HCT116 (cell line): Measurements from ENCODE around the gene NFIA. TPM values are rescaled to one million over a fixed set of nuclear protein-coding genes. Genes with fewer than 3 reads are reported as not detected.

Experiments used
- ATAC-seq: fragments of 200-7000 bp; cut with Tn5 transposase; 2 replicates; pipeline ENCODE4 v1.9.1; 2020; ENCODE audit warnings: mild to moderate bottlenecking, moderate library complexity
- BruUV-seq: library from RNA; stranded (reverse); fragments of 400-500 nt; replicated peaks from 2 replicates; lab custom pipeline; 2021; lab: Mats Ljungman, UMichigan
- CTCF ChIA-PET: fragments of 300-600 bp; sonication (Branson Sonifier 250); formaldehyde crosslinking; loops from one replicate; lab custom pipeline; 2021; ENCODE audit warnings: antibody characterized with exemption; lab: Charles Lee
- POLR2A ChIA-PET: fragments of 300-600, 350-600 bp; sonication (Branson Sonifier 250); formaldehyde crosslinking; loops from one replicate; lab custom pipeline; 2021; ENCODE audit warnings: antibody characterized with exemption; lab: Charles Lee
- RAD21 ChIA-PET, 2 experiments: fragments of 300-600 bp; sonication (Branson Sonifier 250); formaldehyde crosslinking; loops; one replicate each; lab custom pipeline; 2023; ENCODE audit warnings: low total read pairs in 2 of 2; ENCODE audit not compliant: uncharacterized antibody in 2 of 2, unreplicated experiment in 2 of 2, low non-redundant PET in 1 of 2; lab: Charles Lee
- DNase-seq: peaks from one replicate; pipeline ENCODE4 v3.0.0-alpha.2; 2010; ENCODE audit warnings: low read depth, low spot score
- H2AFZ ChIP-seq: fragments of 200-600 bp; shearing (Covaris generic), sonication (generic); 2 replicates; pipeline ENCODE4 v1.6.1; 2017; ENCODE audit warnings: low read depth, mixed run types, mixed read lengths, antibody characterized with exemption, low read length; ENCODE audit not compliant: poor library complexity, severe bottlenecking
- H3K27ac ChIP-seq: 2 replicates; pipeline ENCODE4 v1.5.1; 2012; ENCODE audit warnings: low read depth, low read length
- H3K27me3 ChIP-seq: fragments of 200-600 bp; sonication (generic); 2 replicates; pipeline ENCODE4 v1.6.1; 2016; ENCODE audit warnings: mixed run types, low read length, mixed read lengths; ENCODE audit not compliant: insufficient read depth
- H3K36me3 ChIP-seq, 2 experiments: fragments of 200-500 bp in 1 of 2; fragments of 200-600 bp in 1 of 2; sonication (Bioruptor generic) in 1 of 2; sonication (generic) in 1 of 2; 2 replicates each; pipeline versions ENCODE4 v1.5.1 to v1.6.1; 2014 to 2016; ENCODE audit warnings: low read length in 2 of 2, inconsistent platforms in 1 of 2, mixed read lengths in 1 of 2, mixed run types in 1 of 2; ENCODE audit not compliant: insufficient read depth in 2 of 2, control insufficient read depth in 1 of 2
- H3K4me1 ChIP-seq, 2 experiments: fragments of 200-600 bp in 1 of 2; sonication (generic) in 1 of 2; 2 replicates each; pipeline versions ENCODE4 v1.5.1 to v1.6.1; 2012 to 2017; ENCODE audit warnings: low read length in 2 of 2, inconsistent platforms in 1 of 2, mild to moderate bottlenecking in 1 of 2, mixed read lengths in 1 of 2, mixed run types in 1 of 2, moderate library complexity in 1 of 2; ENCODE audit not compliant: insufficient read depth in 2 of 2, control insufficient read depth in 1 of 2
- H3K4me2 ChIP-seq: fragments of 200-600 bp; sonication (generic); 2 replicates; pipeline ENCODE4 v1.6.1; 2017; ENCODE audit warnings: mixed run types, low read length, mixed read lengths
- H3K4me3 ChIP-seq, 2 experiments: fragments of 200-600 bp in 1 of 2; sonication (generic) in 1 of 2; replicated peaks in 1 of 2; 2 replicates each; pipeline ENCODE4 v1.5.1; 2011 to 2016; ENCODE audit warnings: low read length in 2 of 2, control low read depth in 1 of 2, low read depth in 1 of 2, mild to moderate bottlenecking in 1 of 2, mixed read lengths in 1 of 2, mixed run types in 1 of 2
- H3K79me2 ChIP-seq: fragments of 200-600 bp; sonication (generic); 2 replicates; pipeline ENCODE4 v1.6.1; 2017; ENCODE audit warnings: mild to moderate bottlenecking, mixed run types, low read length, moderate library complexity, mixed read lengths; ENCODE audit not compliant: insufficient read depth
- H3K9ac ChIP-seq: fragments of 200-600 bp; sonication (generic); 2 replicates; pipeline ENCODE4 v1.6.1; 2016; ENCODE audit warnings: low read length, mixed read lengths
- H3K9me2 ChIP-seq: fragments of 200-600 bp; sonication (generic), shearing (Covaris generic); 2 replicates; pipeline ENCODE4 v1.6.1; 2017; ENCODE audit warnings: mixed run types, mild to moderate bottlenecking, moderate library complexity; ENCODE audit not compliant: insufficient read depth
- H3K9me3 ChIP-seq, 2 experiments: fragments of 200-500 bp in 1 of 2; fragments of 200-600 bp in 1 of 2; sonication (Bioruptor generic) in 1 of 2; sonication (generic) in 1 of 2; 2 replicates each; pipeline ENCODE4 v1.6.1; 2014 to 2017; ENCODE audit warnings: low read length in 2 of 2, mixed read lengths in 2 of 2, inconsistent platforms in 1 of 2, low read depth in 1 of 2, mild to moderate bottlenecking in 1 of 2, mixed run types in 1 of 2, moderate library complexity in 1 of 2; ENCODE audit not compliant: control insufficient read depth in 1 of 2, insufficient read depth in 1 of 2
- H4K20me1 ChIP-seq: fragments of 200-600 bp; sonication (generic), shearing (Covaris generic); 2 replicates; pipeline ENCODE4 v1.6.1; 2017; ENCODE audit warnings: mixed run types, mild to moderate bottlenecking, moderate library complexity; ENCODE audit not compliant: insufficient read depth
- CBX3 ChIP-seq: IDR thresholded peaks from 2 replicates; pipeline ENCODE4 v1.6.1; 2012; ENCODE audit warnings: low read depth
- CEBPB ChIP-seq: IDR thresholded peaks from 2 replicates; pipeline ENCODE4 v1.6.1; 2012; ENCODE audit warnings: low read depth
- CTCF ChIP-seq, 3 experiments: fragments of 200-600 bp in 1 of 3; sonication (generic) in 1 of 3; IDR thresholded peaks in 2 of 3; conservative IDR thresholded peaks in 1 of 3; 2 replicates each; pipeline ENCODE4 v1.5.1; 2012 to 2017; ENCODE audit warnings: low read depth in 2 of 3, low read length in 2 of 3, antibody characterized with exemption in 1 of 3, borderline replicate concordance in 1 of 3, control low read depth in 1 of 3, mild to moderate bottlenecking in 1 of 3, mixed read lengths in 1 of 3, mixed run types in 1 of 3, moderate library complexity in 1 of 3; ENCODE audit not compliant: insufficient read depth in 1 of 3
- ELF1 ChIP-seq: IDR thresholded peaks from 2 replicates; pipeline ENCODE4 v1.6.1; 2012; ENCODE audit warnings: low read depth, borderline replicate concordance
- EZH2phosphoT487 ChIP-seq: fragments of 200-600 bp; IDR thresholded peaks from 2 replicates; pipeline ENCODE4 v1.6.1; 2018; ENCODE audit warnings: antibody characterized with exemption, borderline replicate concordance
- JUND ChIP-seq: IDR thresholded peaks from 2 replicates; pipeline ENCODE4 v1.6.1; 2012
- MAX ChIP-seq: IDR thresholded peaks from 2 replicates; pipeline ENCODE4 v1.6.1; 2012
- POLR2A ChIP-seq: IDR thresholded peaks from 2 replicates; pipeline ENCODE4 v1.7.0; 2011; ENCODE audit warnings: borderline replicate concordance; ENCODE audit not compliant: insufficient read depth, insufficient read length; ENCODE audit errors: extremely low read depth
- POLR2AphosphoS5 ChIP-seq: IDR thresholded peaks from 2 replicates; pipeline ENCODE4 v1.6.1; 2011; ENCODE audit warnings: mild to moderate bottlenecking, low read depth, low read length, moderate library complexity
- RAD21 ChIP-seq: IDR thresholded peaks from 2 replicates; pipeline ENCODE4 v1.6.1; 2012; ENCODE audit warnings: low read depth, mild to moderate bottlenecking
- SIN3A ChIP-seq: IDR thresholded peaks from 2 replicates; pipeline ENCODE4 v1.6.1; 2012; ENCODE audit warnings: low read depth
- SP1 ChIP-seq: IDR thresholded peaks from 2 replicates; pipeline ENCODE4 v1.6.1; 2012; ENCODE audit warnings: low read depth
- TCF7L2 ChIP-seq: IDR thresholded peaks from 2 replicates; pipeline ENCODE4 v1.7.0; 2011; ENCODE audit warnings: borderline replicate concordance, inconsistent platforms; ENCODE audit not compliant: insufficient read depth, insufficient read length; ENCODE audit errors: extremely low read depth
- YY1 ChIP-seq: IDR thresholded peaks from 2 replicates; pipeline ENCODE4 v1.6.1; 2011; ENCODE audit warnings: low read length, low read depth, moderate library complexity, mild to moderate bottlenecking; ENCODE audit not compliant: insufficient replicate concordance; ENCODE audit errors: extremely low read depth
- ZFX ChIP-seq: fragments of 450-650 bp; IDR thresholded peaks from 2 replicates; pipeline ENCODE4 v1.6.1; 2017
- ZNF274 ChIP-seq: fragments of 200-500 bp; sonication (Bioruptor generic); IDR thresholded peaks from 2 replicates; pipeline ENCODE4 v1.6.1; 2014; ENCODE audit warnings: mild to moderate bottlenecking, low read depth, low read length, inconsistent platforms
- intact Hi-C: fragments of 100-400 bp; cut with micrococcal nuclease; formaldehyde crosslinking; loops from 2 replicates; pipeline ENCODE4 v1.10.0; 2022
- total RNA-seq: library from RNA; stranded (reverse); gene quantifications from one replicate; pipeline ENCODE4 v1.2.1, GENCODE V29; 2021; ENCODE audit not compliant: unreplicated experiment
- TF ChIP-seq, protein P1 (sequence below): IDR thresholded peaks from 2 replicates; pipeline ENCODE4 v1.6.1; 2012; ENCODE audit warnings: low read depth
- TF ChIP-seq, protein P2 (sequence below): IDR thresholded peaks from 2 replicates; pipeline ENCODE4 v1.6.1; 2011; ENCODE audit warnings: mild to moderate bottlenecking, low read length, moderate library complexity; ENCODE audit not compliant: insufficient replicate concordance; ENCODE audit errors: extremely low read depth

NFIA gene
- total RNA-seq, 1 experiment from 2014 or later: 17.2 TPM

- RAD21 ChIA-PET: no interaction called here
- TF ChIP-seq ELF1 (no peak), ZNF274 (no peak), POLR2A (no peak), RAD21 (no peak), MAX (no peak), TCF7L2 (no peak), CBX3 (no peak), SIN3A (no peak), YY1 (no peak), ZFX (no peak), SP1 (no peak), EZH2phosphoT487 (no peak), POLR2AphosphoS5 (no peak), JUND (no peak), CTCF (IDR thresholded peaks at IDR 0.05 in 2 of 3, conservative IDR thresholded peaks at IDR 0.05 in 1 of 3; ENCODE audit: borderline replicate concordance in 1 of 3, insufficient read depth in 1 of 3, low read depth in 2 of 3, low read length in 2 of 3) (no peak), CEBPB (no peak)
- TF ChIP-seq, protein P1, sequence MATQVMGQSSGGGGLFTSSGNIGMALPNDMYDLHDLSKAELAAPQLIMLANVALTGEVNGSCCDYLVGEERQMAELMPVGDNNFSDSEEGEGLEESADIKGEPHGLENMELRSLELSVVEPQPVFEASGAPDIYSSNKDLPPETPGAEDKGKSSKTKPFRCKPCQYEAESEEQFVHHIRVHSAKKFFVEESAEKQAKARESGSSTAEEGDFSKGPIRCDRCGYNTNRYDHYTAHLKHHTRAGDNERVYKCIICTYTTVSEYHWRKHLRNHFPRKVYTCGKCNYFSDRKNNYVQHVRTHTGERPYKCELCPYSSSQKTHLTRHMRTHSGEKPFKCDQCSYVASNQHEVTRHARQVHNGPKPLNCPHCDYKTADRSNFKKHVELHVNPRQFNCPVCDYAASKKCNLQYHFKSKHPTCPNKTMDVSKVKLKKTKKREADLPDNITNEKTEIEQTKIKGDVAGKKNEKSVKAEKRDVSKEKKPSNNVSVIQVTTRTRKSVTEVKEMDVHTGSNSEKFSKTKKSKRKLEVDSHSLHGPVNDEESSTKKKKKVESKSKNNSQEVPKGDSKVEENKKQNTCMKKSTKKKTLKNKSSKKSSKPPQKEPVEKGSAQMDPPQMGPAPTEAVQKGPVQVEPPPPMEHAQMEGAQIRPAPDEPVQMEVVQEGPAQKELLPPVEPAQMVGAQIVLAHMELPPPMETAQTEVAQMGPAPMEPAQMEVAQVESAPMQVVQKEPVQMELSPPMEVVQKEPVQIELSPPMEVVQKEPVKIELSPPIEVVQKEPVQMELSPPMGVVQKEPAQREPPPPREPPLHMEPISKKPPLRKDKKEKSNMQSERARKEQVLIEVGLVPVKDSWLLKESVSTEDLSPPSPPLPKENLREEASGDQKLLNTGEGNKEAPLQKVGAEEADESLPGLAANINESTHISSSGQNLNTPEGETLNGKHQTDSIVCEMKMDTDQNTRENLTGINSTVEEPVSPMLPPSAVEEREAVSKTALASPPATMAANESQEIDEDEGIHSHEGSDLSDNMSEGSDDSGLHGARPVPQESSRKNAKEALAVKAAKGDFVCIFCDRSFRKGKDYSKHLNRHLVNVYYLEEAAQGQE: no peak
- TF ChIP-seq, protein P2, sequence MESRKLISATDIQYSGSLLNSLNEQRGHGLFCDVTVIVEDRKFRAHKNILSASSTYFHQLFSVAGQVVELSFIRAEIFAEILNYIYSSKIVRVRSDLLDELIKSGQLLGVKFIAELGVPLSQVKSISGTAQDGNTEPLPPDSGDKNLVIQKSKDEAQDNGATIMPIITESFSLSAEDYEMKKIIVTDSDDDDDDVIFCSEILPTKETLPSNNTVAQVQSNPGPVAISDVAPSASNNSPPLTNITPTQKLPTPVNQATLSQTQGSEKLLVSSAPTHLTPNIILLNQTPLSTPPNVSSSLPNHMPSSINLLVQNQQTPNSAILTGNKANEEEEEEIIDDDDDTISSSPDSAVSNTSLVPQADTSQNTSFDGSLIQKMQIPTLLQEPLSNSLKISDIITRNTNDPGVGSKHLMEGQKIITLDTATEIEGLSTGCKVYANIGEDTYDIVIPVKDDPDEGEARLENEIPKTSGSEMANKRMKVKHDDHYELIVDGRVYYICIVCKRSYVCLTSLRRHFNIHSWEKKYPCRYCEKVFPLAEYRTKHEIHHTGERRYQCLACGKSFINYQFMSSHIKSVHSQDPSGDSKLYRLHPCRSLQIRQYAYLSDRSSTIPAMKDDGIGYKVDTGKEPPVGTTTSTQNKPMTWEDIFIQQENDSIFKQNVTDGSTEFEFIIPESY: no peak
- CTCF ChIA-PET: no interaction called here
These were observed 275.2 kb downstream of the NFIA start for GRCh38 chr1:61357539-61357938.

More at GRCh38 chr1:61357539-61357938, 275.2 kb downstream of the NFIA start:
- H3K9ac ChIP-seq: no peak overlapping the region
- H3K27ac ChIP-seq: no peak overlapping the region
- H2AFZ ChIP-seq: no peak overlapping the region
- DNase-seq (no peak), ATAC-seq (no peak)
- H3K4me3 ChIP-seq: no peak overlapping the region
- intact Hi-C loops: no loop called here
- no peak overlapping the region for H3K4me2 ChIP-seq
- POLR2A ChIA-PET: no interaction called here
- H3K4me1 ChIP-seq: no peaks in the 10 kb centered on the region
- no TSS peak for BruUV-seq
- H3K79me2 ChIP-seq: no peaks in the 10 kb centered on the region
- H3K27me3 ChIP-seq: no peaks in the 10 kb centered on the region
- H3K36me3 ChIP-seq: no peaks in the 10 kb centered on the region
- no peaks in the 10 kb centered on the region for H3K9me2 ChIP-seq
- no peaks in the 10 kb centered on the region for H3K9me3 ChIP-seq
- no peaks in the 10 kb centered on the region for H4K20me1 ChIP-seq
